H9 (cell line): ENCODE results near the gene EML4. TPM values are rescaled to one million over a fixed set of nuclear protein-coding genes. Genes with fewer than 3 reads are reported as not detected.

Source experiments
- DNase-seq: peaks from one replicate; pipeline ENCODE4 v3.0.0-alpha.2; 2017
- H2AFZ ChIP-seq: one replicate; pipeline ENCODE4 v1.6.1; 2013; ENCODE audit warnings: mild to moderate bottlenecking, low read length, control low read depth, moderate library complexity
- H2AK5ac ChIP-seq: 2 replicates; pipeline ENCODE4 v1.6.1; 2013; ENCODE audit warnings: low read length, control low read depth, mixed read lengths; ENCODE audit not compliant: insufficient read length
- H2BK120ac ChIP-seq: one replicate; pipeline ENCODE4 v1.6.1; 2013; ENCODE audit warnings: low read depth, mild to moderate bottlenecking, low read length, control low read depth, inconsistent platforms; ENCODE audit not compliant: poor library complexity, severe bottlenecking
- H2BK12ac ChIP-seq: 2 replicates; pipeline ENCODE4 v1.6.1; 2013; ENCODE audit warnings: low read length, control low read depth, mixed read lengths, low read depth; ENCODE audit not compliant: insufficient read length
- H2BK15ac ChIP-seq: 2 replicates; pipeline ENCODE4 v1.6.1; 2013; ENCODE audit warnings: low read depth, low read length, control low read depth
- H2BK20ac ChIP-seq: one replicate; pipeline ENCODE4 v1.6.1; 2013; ENCODE audit warnings: low read depth, mild to moderate bottlenecking, low read length, control low read depth, inconsistent platforms; ENCODE audit not compliant: poor library complexity, severe bottlenecking
- H2BK5ac ChIP-seq: 2 replicates; pipeline ENCODE4 v1.6.1; 2013; ENCODE audit warnings: low read length, control low read depth, mixed read lengths; ENCODE audit not compliant: insufficient read length
- H3K14ac ChIP-seq: 2 replicates; pipeline ENCODE4 v1.6.1; 2013; ENCODE audit warnings: low read length, control low read depth; ENCODE audit not compliant: insufficient read depth
- H3K18ac ChIP-seq: 2 replicates; pipeline ENCODE4 v1.6.1; 2013; ENCODE audit warnings: low read depth, mild to moderate bottlenecking, mixed read lengths, low read length, control low read depth; ENCODE audit not compliant: insufficient read length
- H3K23ac ChIP-seq: 2 replicates; pipeline ENCODE4 v1.6.1; 2013; ENCODE audit warnings: low read length, control low read depth, mixed read lengths, low read depth; ENCODE audit not compliant: insufficient read length
- H3K23me2 ChIP-seq: 2 replicates; pipeline ENCODE4 v1.6.1; 2013; ENCODE audit warnings: low read depth, mild to moderate bottlenecking, mixed read lengths, low read length, control low read depth; ENCODE audit not compliant: insufficient read length, poor library complexity, severe bottlenecking
- H3K27ac ChIP-seq: 2 replicates; pipeline ENCODE4 v1.5.1; 2013; ENCODE audit warnings: low read length, control low read depth, mixed read lengths, low read depth; ENCODE audit not compliant: insufficient read length
- H3K27me3 ChIP-seq: 2 replicates; pipeline ENCODE4 v1.6.1; 2013; ENCODE audit warnings: low read length, control low read depth, inconsistent platforms; ENCODE audit not compliant: insufficient read depth
- H3K4ac ChIP-seq: 2 replicates; pipeline ENCODE4 v1.6.1; 2013; ENCODE audit warnings: low read depth, mild to moderate bottlenecking, control low read depth, inconsistent platforms, low read length, moderate library complexity
- H3K4me1 ChIP-seq: 2 replicates; pipeline ENCODE4 v1.6.1; 2013; ENCODE audit warnings: low read length, control low read depth, inconsistent platforms; ENCODE audit not compliant: insufficient read depth
- H3K4me2 ChIP-seq: 2 replicates; pipeline ENCODE4 v1.6.1; 2013; ENCODE audit warnings: low read length, control low read depth, mixed read lengths; ENCODE audit not compliant: insufficient read length, insufficient read depth
- H3K56ac ChIP-seq: 2 replicates; pipeline ENCODE4 v1.6.1; 2013; ENCODE audit warnings: low read depth, mild to moderate bottlenecking, mixed read lengths, low read length, control low read depth; ENCODE audit not compliant: insufficient read length
- H3K79me1 ChIP-seq: 2 replicates; pipeline ENCODE4 v1.6.1; 2013; ENCODE audit warnings: low read depth, mild to moderate bottlenecking, moderate library complexity, low read length, control low read depth, inconsistent platforms; ENCODE audit not compliant: insufficient read depth, poor library complexity, severe bottlenecking
- H3K79me2 ChIP-seq: 2 replicates; pipeline ENCODE4 v1.6.1; 2013; ENCODE audit warnings: low read length, control low read depth, inconsistent platforms; ENCODE audit not compliant: insufficient read depth
- H3K9ac ChIP-seq: 2 replicates; pipeline ENCODE4 v1.6.1; 2013; ENCODE audit warnings: low read length, control low read depth, mixed read lengths; ENCODE audit not compliant: insufficient read length; ENCODE audit errors: extremely low read depth
- H3K9me3 ChIP-seq: one replicate; pipeline ENCODE4 v1.6.1; 2013; ENCODE audit warnings: low read depth, low read length, inconsistent platforms; ENCODE audit not compliant: control insufficient read depth
- H3T11ph ChIP-seq: one replicate; pipeline ENCODE4 v1.6.1; 2013; ENCODE audit warnings: mild to moderate bottlenecking, low read length, control low read depth, inconsistent platforms
- H4K20me1 ChIP-seq: one replicate; pipeline ENCODE4 v1.6.1; 2013; ENCODE audit not compliant: control insufficient read depth, insufficient read length, insufficient read depth
- H4K5ac ChIP-seq: 2 replicates; pipeline ENCODE4 v1.6.1; 2013; ENCODE audit warnings: low read depth, mild to moderate bottlenecking, mixed read lengths, low read length, control low read depth; ENCODE audit not compliant: insufficient read length
- H4K8ac ChIP-seq: replicated peaks from 2 replicates; pipeline ENCODE4 v1.6.1; 2013; ENCODE audit warnings: low read length, control low read depth, mixed read lengths, low read depth; ENCODE audit not compliant: insufficient read length
- H4K91ac ChIP-seq: 2 replicates; pipeline ENCODE4 v1.6.1; 2013; ENCODE audit warnings: low read depth, mild to moderate bottlenecking, moderate library complexity, mixed read lengths, low read length, control low read depth; ENCODE audit not compliant: insufficient read length
- H3K27ac Mint-ChIP-seq, 3 experiments: 2 replicates in 2 of 3; 3 replicates in 1 of 3; pipeline ENCODE4 v1.8.0; 2020 to 2021; ENCODE audit warnings: mixed read lengths in 3 of 3, mild to moderate bottlenecking in 1 of 3, moderate library complexity in 1 of 3
- H3K27me3 Mint-ChIP-seq: 2 replicates; pipeline ENCODE4 v1.8.0; 2021; ENCODE audit warnings: low read depth, mild to moderate bottlenecking, moderate library complexity, mixed read lengths
- H3K36me3 Mint-ChIP-seq, 3 experiments: 2 replicates in 2 of 3; 3 replicates in 1 of 3; pipeline ENCODE4 v1.8.0; 2020 to 2021; ENCODE audit warnings: low read depth in 3 of 3, mixed read lengths in 3 of 3; ENCODE audit not compliant: insufficient read depth in 1 of 3
- H3K4me1 Mint-ChIP-seq, 2 experiments: 2 replicates each; pipeline ENCODE4 v1.8.0; 2020; ENCODE audit warnings: mixed read lengths in 2 of 2
- H3K4me3 Mint-ChIP-seq, 2 experiments: 2 replicates in 1 of 2; 3 replicates in 1 of 2; pipeline ENCODE4 v1.8.0; 2020 to 2021; ENCODE audit warnings: mild to moderate bottlenecking in 2 of 2, mixed read lengths in 2 of 2, moderate library complexity in 1 of 2
- H3K9me3 Mint-ChIP-seq, 2 experiments: 2 replicates in 1 of 2; 3 replicates in 1 of 2; pipeline ENCODE4 v1.8.0; 2020; ENCODE audit warnings: mild to moderate bottlenecking in 2 of 2, mixed read lengths in 2 of 2, moderate library complexity in 1 of 2
- WGBS: extraction: QIAGEN DNeasy Blood & Tissue Kit; methylation state at CpG from one replicate; pipeline ENCODE4 v1.1.7; 2013; ENCODE audit warnings: missing lambda C conversion rate, low lambda C conversion rate, mixed read lengths; ENCODE audit not compliant: insufficient read length; ENCODE audit errors: extremely low coverage; 5-methylcytosine and 5-hydroxymethylcytosine counted together
- total RNA-seq: library from RNA; stranded (reverse); gene quantifications from 2 replicates; pipeline ENCODE4 v1.2.1, GENCODE V29; 2021
- TF ChIP-seq, protein P1 (sequence below): fragments of 200-600 bp; sonication (generic); conservative IDR thresholded peaks from 3 replicates; pipeline ENCODE4 v1.8.0; 2021; ENCODE audit warnings: antibody characterized with exemption, mild to moderate bottlenecking

Gene EML4
- total RNA-seq, 1 experiment from 2014 or later, result 68.6 TPM

DNA sequence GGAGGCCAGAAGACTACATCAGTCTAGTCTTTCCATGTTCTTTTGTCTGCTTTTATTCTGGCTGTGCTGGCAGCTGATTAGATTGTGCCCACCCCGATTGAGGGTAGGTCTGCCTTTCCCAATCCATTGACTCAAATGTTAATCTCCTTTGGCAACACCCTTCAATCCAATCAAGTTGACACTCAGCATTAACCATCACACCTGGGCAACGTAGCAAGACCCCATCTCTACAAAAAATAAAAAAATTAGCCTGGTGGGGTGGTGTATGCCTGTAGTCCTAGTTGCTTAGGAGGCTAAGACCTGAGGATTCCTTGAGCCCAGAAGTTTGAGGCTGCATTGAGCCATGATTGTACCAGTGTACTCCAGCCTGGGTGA is 33.5 kb downstream of the EML4 start:
- no peak overlapping the region for H3K9ac ChIP-seq
- H3K27me3 Mint-ChIP-seq, result no peaks in the 10 kb centered on the region
- DNase-seq, result no peak

More for the DNA sequence above, 33.5 kb downstream of the EML4 start:
- WGBS, result no CpG with 5 or more reads among the region's 2 CpGs
- Histone ChIP-seq H3K14ac (no peak overlapping the region), H3K4me2 (no peak overlapping the region), H3T11ph (no peak overlapping the region), H2BK12ac (no peak overlapping the region), H3K56ac (no peak overlapping the region), H4K5ac (no peak overlapping the region), H2AK5ac (no peak overlapping the region), H3K23ac (no peak overlapping the region), H2BK15ac (no peak overlapping the region), H3K27me3 (no peaks in the 10 kb centered on the region), H4K20me1 (no peaks in the 10 kb centered on the region), H2AFZ (no peak overlapping the region), H2BK120ac (no peak overlapping the region), H3K27ac (no peak overlapping the region), H2BK5ac (no peak overlapping the region), H3K18ac (no peak overlapping the region), H3K79me1 (peaks cover 4% of the 10 kb centered on the region), H2BK20ac (no peak overlapping the region), H4K91ac (no peak overlapping the region), H3K4me1 (no peaks in the 10 kb centered on the region), H3K4ac (no peak overlapping the region), H4K8ac (no peak overlapping the region), H3K79me2 (peaks cover 3% of the 10 kb centered on the region; the same call in 1 of the 2 replicates), H3K9me3 (no peaks in the 10 kb centered on the region), H3K23me2 (no peaks in the 10 kb centered on the region)
- H3K27ac Mint-ChIP-seq, result no peak overlapping the region
- peaks cover 0 to 2% of the 10 kb centered on the region in 2 experiments; a peak in 1 of 5 replicates for H3K9me3 Mint-ChIP-seq
- peaks cover 0 to 9% (median 9%) of the 10 kb centered on the region in 3 experiments; a peak in 3 of 7 replicates for H3K36me3 Mint-ChIP-seq
- H3K4me1 Mint-ChIP-seq, result peaks cover 0 to 4% of the 10 kb centered on the region in 2 experiments; a peak in 1 of 4 replicates
- H3K4me3 Mint-ChIP-seq, result no peak overlapping the region
- TF ChIP-seq, protein P1, sequence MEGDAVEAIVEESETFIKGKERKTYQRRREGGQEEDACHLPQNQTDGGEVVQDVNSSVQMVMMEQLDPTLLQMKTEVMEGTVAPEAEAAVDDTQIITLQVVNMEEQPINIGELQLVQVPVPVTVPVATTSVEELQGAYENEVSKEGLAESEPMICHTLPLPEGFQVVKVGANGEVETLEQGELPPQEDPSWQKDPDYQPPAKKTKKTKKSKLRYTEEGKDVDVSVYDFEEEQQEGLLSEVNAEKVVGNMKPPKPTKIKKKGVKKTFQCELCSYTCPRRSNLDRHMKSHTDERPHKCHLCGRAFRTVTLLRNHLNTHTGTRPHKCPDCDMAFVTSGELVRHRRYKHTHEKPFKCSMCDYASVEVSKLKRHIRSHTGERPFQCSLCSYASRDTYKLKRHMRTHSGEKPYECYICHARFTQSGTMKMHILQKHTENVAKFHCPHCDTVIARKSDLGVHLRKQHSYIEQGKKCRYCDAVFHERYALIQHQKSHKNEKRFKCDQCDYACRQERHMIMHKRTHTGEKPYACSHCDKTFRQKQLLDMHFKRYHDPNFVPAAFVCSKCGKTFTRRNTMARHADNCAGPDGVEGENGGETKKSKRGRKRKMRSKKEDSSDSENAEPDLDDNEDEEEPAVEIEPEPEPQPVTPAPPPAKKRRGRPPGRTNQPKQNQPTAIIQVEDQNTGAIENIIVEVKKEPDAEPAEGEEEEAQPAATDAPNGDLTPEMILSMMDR, result no peak
